Loucy (cell line): ENCODE measurements around the gene C2orf81.

Experiments
- H2AFZ ChIP-seq: fragments of 200-600 bp; sonication (generic); 2 replicates; pipeline ENCODE4 v1.6.0; 2016; ENCODE audit warnings: antibody characterized with exemption, mild to moderate bottlenecking, low read length, moderate library complexity
- H3F3A ChIP-seq: fragments of 200-600 bp; 2 replicates; pipeline ENCODE4 v1.6.0; 2016; ENCODE audit warnings: antibody characterized with exemption, low read depth, mild to moderate bottlenecking
- H3K27me3 ChIP-seq: fragments of 200-600 bp; sonication (generic); 2 replicates; pipeline ENCODE4 v1.6.1; 2014; ENCODE audit warnings: low read length, mild to moderate bottlenecking; ENCODE audit not compliant: insufficient read depth, poor library complexity, severe bottlenecking
- H3K36me3 ChIP-seq: fragments of 200-600 bp; sonication (generic); 2 replicates; pipeline ENCODE4 v1.6.1; 2016; ENCODE audit warnings: low read length; ENCODE audit not compliant: insufficient read depth
- H3K4me1 ChIP-seq: fragments of 200-600 bp; sonication (generic); 2 replicates; pipeline ENCODE4 v1.5.1; 2014; ENCODE audit warnings: low read length, mild to moderate bottlenecking; ENCODE audit not compliant: insufficient read depth, poor library complexity, severe bottlenecking
- H3K4me2 ChIP-seq: fragments of 200-600 bp; sonication (generic); 2 replicates; pipeline ENCODE4 v1.6.0; 2014; ENCODE audit warnings: antibody characterized with exemption, low read length, low read depth, mild to moderate bottlenecking; ENCODE audit not compliant: poor library complexity, severe bottlenecking
- H3K4me3 ChIP-seq: fragments of 200-600 bp; sonication (generic); 2 replicates; pipeline ENCODE4 v1.5.1; 2014; ENCODE audit warnings: low read length, mild to moderate bottlenecking, mixed read lengths; ENCODE audit not compliant: poor library complexity, severe bottlenecking
- H3K79me2 ChIP-seq: fragments of 200-600 bp; sonication (generic); 2 replicates; pipeline ENCODE4 v1.6.1; 2014; ENCODE audit warnings: low read length; ENCODE audit not compliant: insufficient read depth
- H3K9ac ChIP-seq: fragments of 200-600 bp; sonication (generic); 2 replicates; pipeline ENCODE4 v1.6.0; 2014; ENCODE audit warnings: mild to moderate bottlenecking, low read depth, low read length, moderate library complexity; ENCODE audit not compliant: poor library complexity, severe bottlenecking
- H3K9me2 ChIP-seq: fragments of 200-600 bp; sonication (generic); replicated peaks from 2 replicates; pipeline ENCODE4 v1.6.1; 2016; ENCODE audit warnings: low read depth, low read length, mixed read lengths
- H3K9me3 ChIP-seq: fragments of 200-600 bp; sonication (generic); 2 replicates; pipeline ENCODE4 v1.6.1; 2014; ENCODE audit warnings: mild to moderate bottlenecking, antibody characterized with exemption, low read length, low read depth; ENCODE audit not compliant: insufficient read depth
- H4K20me1 ChIP-seq: fragments of 200-600 bp; sonication (generic); 2 replicates; pipeline ENCODE4 v1.6.0; 2014; ENCODE audit warnings: antibody characterized with exemption, low read length, mild to moderate bottlenecking; ENCODE audit not compliant: insufficient read depth, poor library complexity, severe bottlenecking
- EZH2phosphoT487 ChIP-seq: fragments of 200-600 bp; IDR thresholded peaks from 2 replicates; pipeline ENCODE4 v1.6.1; 2018; ENCODE audit warnings: antibody characterized with exemption, mild to moderate bottlenecking, moderate library complexity, borderline replicate concordance
- TF ChIP-seq, protein P1 (sequence below): fragments of 200-600 bp; sonication (generic); conservative IDR thresholded peaks from 2 replicates; pipeline ENCODE4 v1.5.1; 2014; ENCODE audit warnings: mild to moderate bottlenecking, antibody characterized with exemption, low read length

C2orf81 gene

DNA sequence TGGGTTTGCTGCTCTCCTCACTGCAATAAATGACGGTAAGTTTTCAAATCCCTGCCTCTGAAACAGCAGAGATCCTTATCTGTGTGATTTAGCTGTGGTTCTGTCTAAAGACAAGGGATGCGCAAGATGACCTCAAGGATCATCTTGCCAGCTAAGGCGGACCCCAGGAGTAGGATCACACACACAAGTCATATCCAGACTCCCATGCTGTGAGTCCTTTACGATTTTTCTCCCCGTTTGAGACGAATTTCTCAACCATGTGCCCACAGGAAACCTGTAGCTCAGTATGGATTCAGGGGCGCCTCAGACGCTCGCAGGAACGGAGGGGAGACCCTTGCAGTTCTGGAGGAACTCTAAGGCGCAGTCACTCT is 30.2 kb downstream of the C2orf81 start:
- Histone ChIP-seq H3K9ac (peak overlapping the region; percentile 89), H2AFZ (peak overlapping the region; percentile 96), H3K79me2 (peaks cover 39% of the 10 kb centered on the region), H3K9me2 (no peaks in the 10 kb centered on the region), H3K4me2 (peak overlapping the region; percentile 83), H3K4me3 (peak overlapping the region; percentile 96), H3K9me3 (no peaks in the 10 kb centered on the region), H3K4me1 (peaks cover 39% of the 10 kb centered on the region), H3K36me3 (no peaks in the 10 kb centered on the region), H3K27me3 (no peaks in the 10 kb centered on the region), H4K20me1 (peaks cover 19% of the 10 kb centered on the region), H3F3A (no peaks in the 10 kb centered on the region)
- no peak for TF ChIP-seq EZH2phosphoT487
- TF ChIP-seq, protein P1, sequence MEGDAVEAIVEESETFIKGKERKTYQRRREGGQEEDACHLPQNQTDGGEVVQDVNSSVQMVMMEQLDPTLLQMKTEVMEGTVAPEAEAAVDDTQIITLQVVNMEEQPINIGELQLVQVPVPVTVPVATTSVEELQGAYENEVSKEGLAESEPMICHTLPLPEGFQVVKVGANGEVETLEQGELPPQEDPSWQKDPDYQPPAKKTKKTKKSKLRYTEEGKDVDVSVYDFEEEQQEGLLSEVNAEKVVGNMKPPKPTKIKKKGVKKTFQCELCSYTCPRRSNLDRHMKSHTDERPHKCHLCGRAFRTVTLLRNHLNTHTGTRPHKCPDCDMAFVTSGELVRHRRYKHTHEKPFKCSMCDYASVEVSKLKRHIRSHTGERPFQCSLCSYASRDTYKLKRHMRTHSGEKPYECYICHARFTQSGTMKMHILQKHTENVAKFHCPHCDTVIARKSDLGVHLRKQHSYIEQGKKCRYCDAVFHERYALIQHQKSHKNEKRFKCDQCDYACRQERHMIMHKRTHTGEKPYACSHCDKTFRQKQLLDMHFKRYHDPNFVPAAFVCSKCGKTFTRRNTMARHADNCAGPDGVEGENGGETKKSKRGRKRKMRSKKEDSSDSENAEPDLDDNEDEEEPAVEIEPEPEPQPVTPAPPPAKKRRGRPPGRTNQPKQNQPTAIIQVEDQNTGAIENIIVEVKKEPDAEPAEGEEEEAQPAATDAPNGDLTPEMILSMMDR = no peak

- Histone ChIP-seq H4K20me1 (peaks cover 19% of the 10 kb centered on the region), H3K9me3 (no peaks in the 10 kb centered on the region), H3K4me1 (peaks cover 39% of the 10 kb centered on the region), H2AFZ (no peak overlapping the region), H3K4me3 (peak overlapping the region; percentile 96), H3K27me3 (no peaks in the 10 kb centered on the region), H3K9ac (peak overlapping the region; percentile 89), H3K4me2 (peak overlapping the region; percentile 83), H3K79me2 (peaks cover 45% of the 10 kb centered on the region), H3K36me3 (no peaks in the 10 kb centered on the region; the same call in 1 of the 2 replicates), H3F3A (no peaks in the 10 kb centered on the region), H3K9me2 (no peaks in the 10 kb centered on the region)
- TF ChIP-seq EZH2phosphoT487 = no peak
These were observed 30.8 kb downstream of the C2orf81 start for GRCh38 chr2:74390606-74391005.

DNA sequence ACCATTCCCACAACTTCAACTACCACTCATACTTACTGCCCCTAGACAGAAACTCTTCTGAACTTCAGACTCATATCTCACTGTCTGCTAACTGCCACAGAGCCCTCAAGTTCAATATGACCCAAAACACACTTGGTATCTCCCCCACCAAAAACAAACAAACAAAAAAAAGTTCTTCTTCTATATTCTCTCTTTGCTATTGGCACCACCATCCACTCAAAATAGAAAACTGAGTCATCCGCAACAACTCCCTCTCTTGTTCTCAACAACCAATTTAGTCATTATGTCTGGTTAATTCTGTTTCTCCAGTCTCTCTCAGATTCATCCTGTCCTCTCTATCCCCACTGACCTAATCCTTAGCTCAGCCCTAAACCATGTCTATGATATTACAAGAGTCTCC is 34.1 kb downstream of the C2orf81 start:
- Histone ChIP-seq H3F3A (no peaks in the 10 kb centered on the region), H3K79me2 (peaks cover 51% of the 10 kb centered on the region), H3K4me2 (peak overlapping the region; percentile 83), H4K20me1 (peaks cover 25% of the 10 kb centered on the region), H3K9me3 (no peaks in the 10 kb centered on the region), H3K4me1 (peaks cover 39% of the 10 kb centered on the region), H3K27me3 (no peaks in the 10 kb centered on the region), H3K36me3 (no peaks in the 10 kb centered on the region; the same call in 1 of the 2 replicates), H2AFZ (no peak overlapping the region), H3K9ac (no peak overlapping the region), H3K9me2 (no peaks in the 10 kb centered on the region), H3K4me3 (no peak overlapping the region)
- TF ChIP-seq EZH2phosphoT487 = no peak
- TF ChIP-seq, protein P1 = no peak

DNA sequence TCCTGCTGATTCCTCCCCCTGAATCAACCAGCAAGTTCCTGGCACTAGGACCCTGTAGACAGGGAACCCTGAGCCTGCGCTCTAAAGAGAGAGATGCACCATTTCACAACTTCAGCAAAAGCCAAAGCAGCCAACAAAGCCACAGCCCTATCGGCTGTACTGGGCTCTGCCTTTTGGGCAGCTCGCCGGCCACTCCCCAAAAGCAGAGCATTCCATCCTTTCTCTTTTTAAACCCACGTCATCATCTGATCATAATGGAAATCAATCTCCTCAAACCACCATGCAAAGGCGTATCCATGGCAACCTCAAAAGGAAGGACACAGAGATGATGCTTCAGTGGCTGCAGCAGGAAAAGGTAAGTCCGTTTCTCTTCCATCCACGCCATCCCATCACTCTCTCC is 36.0 kb downstream of the C2orf81 start:
- Histone ChIP-seq H3K4me3 (no peak overlapping the region), H3K9me2 (no peaks in the 10 kb centered on the region), H4K20me1 (peaks cover 16% of the 10 kb centered on the region), H3K36me3 (no peaks in the 10 kb centered on the region; the same call in 1 of the 2 replicates), H3K4me1 (peaks cover 36% of the 10 kb centered on the region), H3K79me2 (peaks cover 53% of the 10 kb centered on the region), H3F3A (no peaks in the 10 kb centered on the region), H2AFZ (no peak overlapping the region), H3K9me3 (no peaks in the 10 kb centered on the region), H3K27me3 (no peaks in the 10 kb centered on the region), H3K4me2 (no peak overlapping the region), H3K9ac (no peak overlapping the region)
- TF ChIP-seq, protein P1 = no peak
- TF ChIP-seq EZH2phosphoT487 = no peak
